ENCODE data around the gene GALNT10. TPM values are rescaled to one million over a fixed set of nuclear protein-coding genes. Genes with fewer than 3 reads are reported as not detected.

Gene GALNT10
- total and polyA plus RNA-seq, 9 of the 15 experiments (the other 6 are each of a cell fraction or from before 2014, with no cell fraction given): 4.6 to 37.1 (median 13.3) TPM

DNA sequence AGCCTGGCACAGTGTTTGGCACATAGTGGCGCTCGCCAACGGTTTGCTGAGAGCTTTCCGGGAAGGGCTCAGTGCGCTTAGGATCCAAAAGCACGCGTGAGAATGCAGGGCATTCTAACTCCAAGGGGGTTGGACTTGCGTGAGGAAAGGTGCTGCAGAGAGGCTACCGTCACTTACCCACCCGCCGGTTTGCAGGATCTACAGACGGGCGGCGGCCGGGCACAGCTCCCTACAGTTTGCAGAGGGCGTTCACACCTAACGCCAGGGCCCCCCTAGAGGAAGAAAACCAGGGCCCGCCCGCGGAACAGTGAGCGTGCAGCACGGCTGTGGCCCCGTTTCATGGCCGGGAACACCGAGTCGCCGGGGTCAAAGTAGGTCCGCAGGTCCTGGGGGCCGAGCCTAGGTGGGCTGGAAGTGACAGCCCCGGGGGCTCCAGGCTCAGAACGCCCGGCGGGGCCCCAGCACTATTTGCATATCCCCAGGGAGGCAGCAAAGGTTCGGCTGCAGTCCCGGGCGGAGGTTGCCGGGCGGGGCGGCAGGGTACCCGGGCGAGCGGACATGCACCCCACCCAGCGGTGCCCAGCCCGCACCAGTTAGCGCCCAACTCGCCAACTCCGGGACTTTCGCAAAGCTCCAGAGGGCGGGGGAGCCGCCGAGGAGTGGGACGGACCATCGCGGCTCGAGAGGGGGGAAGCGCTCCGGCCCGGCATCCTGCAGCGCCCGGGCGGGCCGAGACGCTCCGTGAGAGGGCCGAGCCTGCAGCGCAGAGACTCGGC lies 526 bp upstream of the GALNT10 start (continued):
- TF ChIP-seq, protein P1, sequence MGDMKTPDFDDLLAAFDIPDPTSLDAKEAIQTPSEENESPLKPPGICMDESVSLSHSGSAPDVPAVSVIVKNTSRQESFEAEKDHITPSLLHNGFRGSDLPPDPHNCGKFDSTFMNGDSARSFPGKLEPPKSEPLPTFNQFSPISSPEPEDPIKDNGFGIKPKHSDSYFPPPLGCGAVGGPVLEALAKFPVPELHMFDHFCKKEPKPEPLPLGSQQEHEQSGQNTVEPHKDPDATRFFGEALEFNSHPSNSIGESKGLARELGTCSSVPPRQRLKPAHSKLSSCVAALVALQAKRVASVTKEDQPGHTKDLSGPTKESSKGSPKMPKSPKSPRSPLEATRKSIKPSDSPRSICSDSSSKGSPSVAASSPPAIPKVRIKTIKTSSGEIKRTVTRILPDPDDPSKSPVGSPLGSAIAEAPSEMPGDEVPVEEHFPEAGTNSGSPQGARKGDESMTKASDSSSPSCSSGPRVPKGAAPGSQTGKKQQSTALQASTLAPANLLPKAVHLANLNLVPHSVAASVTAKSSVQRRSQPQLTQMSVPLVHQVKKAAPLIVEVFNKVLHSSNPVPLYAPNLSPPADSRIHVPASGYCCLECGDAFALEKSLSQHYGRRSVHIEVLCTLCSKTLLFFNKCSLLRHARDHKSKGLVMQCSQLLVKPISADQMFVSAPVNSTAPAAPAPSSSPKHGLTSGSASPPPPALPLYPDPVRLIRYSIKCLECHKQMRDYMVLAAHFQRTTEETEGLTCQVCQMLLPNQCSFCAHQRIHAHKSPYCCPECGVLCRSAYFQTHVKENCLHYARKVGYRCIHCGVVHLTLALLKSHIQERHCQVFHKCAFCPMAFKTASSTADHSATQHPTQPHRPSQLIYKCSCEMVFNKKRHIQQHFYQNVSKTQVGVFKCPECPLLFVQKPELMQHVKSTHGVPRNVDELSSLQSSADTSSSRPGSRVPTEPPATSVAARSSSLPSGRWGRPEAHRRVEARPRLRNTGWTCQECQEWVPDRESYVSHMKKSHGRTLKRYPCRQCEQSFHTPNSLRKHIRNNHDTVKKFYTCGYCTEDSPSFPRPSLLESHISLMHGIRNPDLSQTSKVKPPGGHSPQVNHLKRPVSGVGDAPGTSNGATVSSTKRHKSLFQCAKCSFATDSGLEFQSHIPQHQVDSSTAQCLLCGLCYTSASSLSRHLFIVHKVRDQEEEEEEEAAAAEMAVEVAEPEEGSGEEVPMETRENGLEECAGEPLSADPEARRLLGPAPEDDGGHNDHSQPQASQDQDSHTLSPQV (IDR thresholded peaks at IDR 0.05): peak; percentile 8; the same call in 1 of the 2 replicates
- 0 out of 2 replicates have a peak, but pooled peaks have one; percentile 51 for TF ChIP-seq ETV5 (CRISPR knock-in tag; IDR thresholded peaks at IDR 0.05; ENCODE audit: low read depth)
- TF ChIP-seq ZNF766 (CRISPR knock-in tag; conservative IDR thresholded peaks at IDR 0.05): no peak
- TF ChIP-seq FOXA3 (CRISPR knock-in tag; conservative IDR thresholded peaks at IDR 0.05 in 1 of 2, IDR thresholded peaks at IDR 0.05 in 1 of 2): no peak
- no peak for TF ChIP-seq HEY1 (CRISPR knock-in tag; IDR thresholded peaks at IDR 0.05; ENCODE audit: borderline replicate concordance)
- TF ChIP-seq PCBP2 (IDR thresholded peaks at IDR 0.05; ENCODE audit: low read depth, low read length, poor library complexity, severe bottlenecking): no peak
- TF ChIP-seq SRSF3 (IDR thresholded peaks at IDR 0.05; ENCODE audit: insufficient read depth, low read length): no peak
- TF ChIP-seq, protein P2, sequence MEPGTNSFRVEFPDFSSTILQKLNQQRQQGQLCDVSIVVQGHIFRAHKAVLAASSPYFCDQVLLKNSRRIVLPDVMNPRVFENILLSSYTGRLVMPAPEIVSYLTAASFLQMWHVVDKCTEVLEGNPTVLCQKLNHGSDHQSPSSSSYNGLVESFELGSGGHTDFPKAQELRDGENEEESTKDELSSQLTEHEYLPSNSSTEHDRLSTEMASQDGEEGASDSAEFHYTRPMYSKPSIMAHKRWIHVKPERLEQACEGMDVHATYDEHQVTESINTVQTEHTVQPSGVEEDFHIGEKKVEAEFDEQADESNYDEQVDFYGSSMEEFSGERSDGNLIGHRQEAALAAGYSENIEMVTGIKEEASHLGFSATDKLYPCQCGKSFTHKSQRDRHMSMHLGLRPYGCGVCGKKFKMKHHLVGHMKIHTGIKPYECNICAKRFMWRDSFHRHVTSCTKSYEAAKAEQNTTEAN (CRISPR knock-in tag; IDR thresholded peaks at IDR 0.05): no peak
- TF ChIP-seq POLR2AphosphoS5 (IDR thresholded peaks at IDR 0.05; ENCODE audit: control insufficient read depth, insufficient read depth, low read depth, low read length): peak; percentile 8; the same call in 1 of the 2 replicates

Measured in K562 (cell line).